Activated B cell treated with CpG ODN at 0.5 μM for 24 hours (primary cell): Measurements from ENCODE around the gene APOC4. TPM values are rescaled to one million over a fixed set of nuclear protein-coding genes. Genes with fewer than 3 reads are reported as not detected.

Experiments used
- ATAC-seq: fragments of 200-7000 bp; cut with Tn5 transposase; one replicate; pipeline ENCODE4 v1.10.0; 2021; ENCODE audit warnings: low read depth, mild to moderate bottlenecking, moderate library complexity
- CTCF ChIA-PET: fragments of 350-600 bp; sonication (Branson Sonifier 250); formaldehyde crosslinking; loops from one replicate; lab custom pipeline; 2021; ENCODE audit warnings: antibody characterized with exemption; lab: Charles Lee
- POLR2A ChIA-PET: fragments of 350-600 bp; sonication (Branson Sonifier 250); formaldehyde crosslinking; loops from one replicate; lab custom pipeline; 2021; ENCODE audit warnings: antibody characterized with exemption; lab: Charles Lee
- DNase-seq: peaks from one replicate; pipeline ENCODE4 v3.0.0; 2022
- H3K27ac Mint-ChIP-seq: one replicate; pipeline ENCODE4 v1.8.0; 2020; ENCODE audit warnings: mixed read lengths
- H3K27me3 Mint-ChIP-seq: one replicate; pipeline ENCODE4 v1.8.0; 2021; ENCODE audit warnings: mixed read lengths
- H3K36me3 Mint-ChIP-seq: one replicate; pipeline ENCODE4 v1.8.0; 2021; ENCODE audit warnings: low read depth, mixed read lengths
- H3K4me1 Mint-ChIP-seq: one replicate; pipeline ENCODE4 v1.8.0; 2021; ENCODE audit warnings: mixed read lengths
- H3K4me3 Mint-ChIP-seq: one replicate; pipeline ENCODE4 v1.8.0; 2020; ENCODE audit warnings: mild to moderate bottlenecking, mixed read lengths
- H3K9me3 Mint-ChIP-seq: one replicate; pipeline ENCODE4 v1.8.0; 2020; ENCODE audit warnings: mixed read lengths
- CTCF ChIP-seq: fragments of 200-600 bp; IDR thresholded peaks from one replicate; pipeline ENCODE4 v1.8.0; 2022; ENCODE audit warnings: antibody characterized with exemption, mild to moderate bottlenecking
- intact Hi-C: fragments of 100-400 bp; cut with micrococcal nuclease; formaldehyde crosslinking; loops from one replicate; pipeline ENCODE4 v1.15.1; 2024
- total RNA-seq: library from RNA; stranded (reverse); gene quantifications from 2 replicates; pipeline ENCODE4 v1.2.3, GENCODE V29; 2022

Gene APOC4
- total RNA-seq, 1 donor from 2014 or later: not detected

- ATAC-seq (peak; percentile 89), DNase-seq (peak; percentile 85)
- intact Hi-C loops: loop anchor here (1.0 to 5.0 kb wide), 7 partner anchors 11 to 452 kb away; partner anchors contain the start of genes APOC1, BLOC1S3, POLR1G and PPP1R13L
- H3K36me3 Mint-ChIP-seq: peaks cover 17% of the 10 kb centered on the region
- H3K9me3 Mint-ChIP-seq: no peaks in the 10 kb centered on the region
- ChIA-PET POLR2A (interaction anchor here (0.6 to 2.5 kb wide), 24 partner anchors 11 to 948 kb away, joined by 3 to 34 read pairs (median 4); partner anchors contain the start of genes APOE, BLOC1S3, CLASRP and PPP1R37), CTCF (interaction anchor here (0.9 to 1.0 kb wide), 2 partner anchors 156 to 231 kb away, joined by 3 to 4 read pairs; no protein-coding TSS in a partner anchor)
- H3K4me3 Mint-ChIP-seq: peak within 1 kb of the TSS; percentile 97
- peaks cover 56% of the 10 kb centered on the region for H3K4me1 Mint-ChIP-seq
- no peak for TF ChIP-seq CTCF
- H3K27me3 Mint-ChIP-seq: no peaks in the 10 kb centered on the region
- H3K27ac Mint-ChIP-seq: peak within 1 kb of the TSS; percentile 97
Measured at GRCh38 chr19:44954649-44955504, 12.8 kb downstream of the APOC4 start, which contains the start of gene CLPTM1. CLPTM1 (plus strand) TSS chr19:44955380; CDS start chr19:44955396, 16 bp downstream.

- ATAC-seq: no peak
- peaks cover 65% of the 10 kb centered on the region for H3K4me1 Mint-ChIP-seq
- H3K27me3 Mint-ChIP-seq: no peaks in the 10 kb centered on the region
- no peaks in the 10 kb centered on the region for H3K9me3 Mint-ChIP-seq
- CTCF ChIA-PET: no interaction called here
- H3K4me3 Mint-ChIP-seq: peak overlapping the region; percentile 97
- no peak for TF ChIP-seq CTCF
- peak overlapping the region; percentile 90 for H3K27ac Mint-ChIP-seq
- intact Hi-C loops: loop anchor here (1.0 to 5.0 kb wide), 5 partner anchors 41 to 452 kb away; partner anchors contain the start of genes APOC1, BLOC1S3, POLR1G and PPP1R13L
- no peak for DNase-seq
- peaks cover 23% of the 10 kb centered on the region for H3K36me3 Mint-ChIP-seq
- POLR2A ChIA-PET: interaction anchor here (0.5 to 2.5 kb wide), 10 partner anchors 33 to 1351 kb away, joined by 3 to 34 read pairs (median 6); partner anchors contain the start of genes BLOC1S3, CLASRP, RELB and TRAPPC6A
Measured at GRCh38 chr19:44955505-44956439, 13.7 kb downstream of the APOC4 start.

GRCh38 chr19:44957526-44957925 lies 15.5 kb downstream of the APOC4 start:
- H3K27ac Mint-ChIP-seq: peak overlapping the region; percentile 90
- CTCF ChIA-PET: no interaction called here
- no peaks in the 10 kb centered on the region for H3K27me3 Mint-ChIP-seq
- DNase-seq (no peak), ATAC-seq (no peak)
- peak overlapping the region; percentile 97 for H3K4me3 Mint-ChIP-seq
- H3K9me3 Mint-ChIP-seq: no peaks in the 10 kb centered on the region
- peaks cover 83% of the 10 kb centered on the region for H3K4me1 Mint-ChIP-seq
- POLR2A ChIA-PET: interaction anchor here (0.6 to 1.0 kb wide), 3 partner anchors 53 to 1172 kb away, joined by 4 to 6 read pairs (median 6); no protein-coding TSS in a partner anchor
- peaks cover 36% of the 10 kb centered on the region for H3K36me3 Mint-ChIP-seq
- intact Hi-C loops: loop anchor here (5.0 kb wide), 1 partner anchor 450 kb away; the partner anchor contains the start of genes POLR1G and PPP1R13L
- TF ChIP-seq CTCF: no peak

GRCh38 chr19:44958090-44958489 lies 16.1 kb downstream of the APOC4 start:
- Mint-ChIP-seq H3K9me3 (no peaks in the 10 kb centered on the region), H3K4me1 (peaks cover 83% of the 10 kb centered on the region), H3K36me3 (peaks cover 39% of the 10 kb centered on the region), H3K4me3 (no peak overlapping the region), H3K27ac (peak overlapping the region; percentile 90), H3K27me3 (no peaks in the 10 kb centered on the region)
- intact Hi-C loops: loop anchor here (5.0 kb wide), 1 partner anchor 449 kb away; the partner anchor contains the start of genes POLR1G and PPP1R13L
- ChIA-PET POLR2A (interaction anchor here (0.6 to 1.0 kb wide), 3 partner anchors 52 to 1173 kb away, joined by 4 to 6 read pairs (median 6); no protein-coding TSS in a partner anchor), CTCF (no interaction called here)
- no peak for DNase-seq
- no peak for ATAC-seq
- no peak for TF ChIP-seq CTCF
